ENCODE data around the gene CYSRT1.

CYSRT1 gene

GRCh38 chr9:137191245-137191644 is 33.7 kb upstream of the CYSRT1 start:
- DNase-seq, result no peak

- DNase-seq, result no peak
These were observed 33.1 kb upstream of the CYSRT1 start for GRCh38 chr9:137191691-137192447.

GRCh38 chr9:137192448-137192780 is 32.6 kb upstream of the CYSRT1 start:
- no peak for DNase-seq

GRCh38 chr9:137192859-137193258 is 32.1 kb upstream of the CYSRT1 start:
- DNase-seq, result no peak

- no peak for DNase-seq
These were observed 31.2 kb upstream of the CYSRT1 start for GRCh38 chr9:137193771-137194170.

GRCh38 chr9:137194388-137194787 is 30.6 kb upstream of the CYSRT1 start:
- DNase-seq, result no peak

- DNase-seq, result no peak
These were observed 30.1 kb upstream of the CYSRT1 start for GRCh38 chr9:137194909-137195308.

- DNase-seq, result no peak
These were observed 29.3 kb upstream of the CYSRT1 start for GRCh38 chr9:137195525-137196220.

GRCh38 chr9:137198051-137198901 is 26.7 kb upstream of the CYSRT1 start:
- no peak for DNase-seq

- no peak for DNase-seq
These were observed 26.1 kb upstream of the CYSRT1 start for GRCh38 chr9:137198902-137199283.

GRCh38 chr9:137199411-137200121 is 25.4 kb upstream of the CYSRT1 start:
- no peak for DNase-seq

GRCh38 chr9:137200311-137201204 is 24.4 kb upstream of the CYSRT1 start, which contains the start of gene TPRN:
TSS of gene TPRN (minus strand) at chr9:137200741. CDS start at chr9:137200711, 30 bp downstream.
- peak; percentile 99 for DNase-seq

GRCh38 chr9:137201205-137201868 is 23.6 kb upstream of the CYSRT1 start:
- DNase-seq, result no peak

GRCh38 chr9:137202966-137203365 is 22.0 kb upstream of the CYSRT1 start:
- DNase-seq, result no peak

- no peak for DNase-seq
These were observed 20.2 kb upstream of the CYSRT1 start for GRCh38 chr9:137204731-137205125.

GRCh38 chr9:137205126-137206069 is 19.6 kb upstream of the CYSRT1 start, which contains the start of the genes NDOR1 and TMEM203:
TSS of gene NDOR1 (plus strand) at chr9:137205700. CDS start at chr9:137205778, 78 bp downstream.
TSS of gene TMEM203 (minus strand) at chr9:137205648. CDS start at chr9:137205414, 234 bp downstream.
- DNase-seq, result peak; percentile 95

- no peak for DNase-seq
These were observed 18.4 kb upstream of the CYSRT1 start for GRCh38 chr9:137206602-137207001.

GRCh38 chr9:137211532-137211931 is 13.4 kb upstream of the CYSRT1 start:
- no peak for DNase-seq

- no peak for DNase-seq
These were observed 12.5 kb upstream of the CYSRT1 start for GRCh38 chr9:137212520-137212919.
